Measurements from ENCODE around the gene PREX1. TPM values are rescaled to one million over a fixed set of nuclear protein-coding genes. Genes with fewer than 3 reads are reported as not detected.

The PREX1 gene
- total and polyA plus RNA-seq, 8 donors = 5.2 to 25.2 (median 16.6) TPM

DNA sequence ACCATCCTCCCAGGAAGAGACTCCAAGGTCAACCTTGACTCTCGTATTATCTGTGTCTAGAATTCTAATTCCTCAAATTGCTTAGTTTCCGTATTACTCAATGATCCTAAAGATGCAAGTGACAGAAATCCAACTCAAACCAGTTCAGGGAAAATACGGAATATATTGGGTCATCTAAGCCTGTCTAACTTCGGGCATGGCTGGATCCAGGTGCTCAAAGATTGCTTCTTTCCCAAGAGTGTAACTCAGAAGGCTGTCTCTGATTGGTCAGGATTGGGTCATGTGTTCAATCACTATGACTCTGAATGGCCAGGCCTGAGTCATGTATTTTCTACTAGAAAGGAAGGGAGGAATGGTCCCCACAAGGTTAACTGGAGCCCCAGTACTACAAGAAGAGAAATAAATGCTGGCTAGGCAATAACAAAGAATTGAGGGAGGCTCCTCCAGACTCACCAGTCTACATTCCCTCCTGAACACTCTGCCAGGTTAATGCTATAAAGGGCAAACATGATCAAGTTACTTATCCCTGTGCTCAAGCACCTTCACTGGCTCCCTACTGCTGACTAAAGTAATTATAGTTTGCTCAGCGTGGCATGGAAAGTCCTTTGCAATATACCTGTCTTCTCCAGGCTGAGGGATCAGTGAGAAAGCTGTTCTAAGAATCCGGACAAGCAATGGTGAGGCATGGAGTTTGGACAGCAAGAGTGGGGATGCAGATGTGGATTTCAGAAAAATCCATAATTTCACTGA is 15.4 kb upstream of the PREX1 start:
- intact Hi-C loops (cut with DNase I; ENCODE audit: low total_unique reads) = no loop called here
- Histone ChIP-seq H3K27me3 (no peaks in the 10 kb centered on the region), H3K4me1 (peaks cover 0 to 8% (median 7%) of the 10 kb centered on the region in 4 donors), H3K36me3 (no peaks in the 10 kb centered on the region), H3K4me3 (no peak overlapping the region), H3K9me3 (no peaks in the 10 kb centered on the region), H3K27ac (no peak overlapping the region)
- WGBS, 5 donors = 83 to 94% (median 88%) methylated on average over 6 of the region's 6 CpGs
- no peak for DNase-seq
- TF ChIP-seq POLR2AphosphoS5 (IDR thresholded peaks at IDR 0.05) = no peak
- TF ChIP-seq POLR2A (IDR thresholded peaks at IDR 0.05) = no peak
- TF ChIP-seq, protein P1, sequence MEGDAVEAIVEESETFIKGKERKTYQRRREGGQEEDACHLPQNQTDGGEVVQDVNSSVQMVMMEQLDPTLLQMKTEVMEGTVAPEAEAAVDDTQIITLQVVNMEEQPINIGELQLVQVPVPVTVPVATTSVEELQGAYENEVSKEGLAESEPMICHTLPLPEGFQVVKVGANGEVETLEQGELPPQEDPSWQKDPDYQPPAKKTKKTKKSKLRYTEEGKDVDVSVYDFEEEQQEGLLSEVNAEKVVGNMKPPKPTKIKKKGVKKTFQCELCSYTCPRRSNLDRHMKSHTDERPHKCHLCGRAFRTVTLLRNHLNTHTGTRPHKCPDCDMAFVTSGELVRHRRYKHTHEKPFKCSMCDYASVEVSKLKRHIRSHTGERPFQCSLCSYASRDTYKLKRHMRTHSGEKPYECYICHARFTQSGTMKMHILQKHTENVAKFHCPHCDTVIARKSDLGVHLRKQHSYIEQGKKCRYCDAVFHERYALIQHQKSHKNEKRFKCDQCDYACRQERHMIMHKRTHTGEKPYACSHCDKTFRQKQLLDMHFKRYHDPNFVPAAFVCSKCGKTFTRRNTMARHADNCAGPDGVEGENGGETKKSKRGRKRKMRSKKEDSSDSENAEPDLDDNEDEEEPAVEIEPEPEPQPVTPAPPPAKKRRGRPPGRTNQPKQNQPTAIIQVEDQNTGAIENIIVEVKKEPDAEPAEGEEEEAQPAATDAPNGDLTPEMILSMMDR (IDR thresholded peaks at IDR 0.05) = no peak
- TF ChIP-seq EP300 (IDR thresholded peaks at IDR 0.05) = no peak

DNA sequence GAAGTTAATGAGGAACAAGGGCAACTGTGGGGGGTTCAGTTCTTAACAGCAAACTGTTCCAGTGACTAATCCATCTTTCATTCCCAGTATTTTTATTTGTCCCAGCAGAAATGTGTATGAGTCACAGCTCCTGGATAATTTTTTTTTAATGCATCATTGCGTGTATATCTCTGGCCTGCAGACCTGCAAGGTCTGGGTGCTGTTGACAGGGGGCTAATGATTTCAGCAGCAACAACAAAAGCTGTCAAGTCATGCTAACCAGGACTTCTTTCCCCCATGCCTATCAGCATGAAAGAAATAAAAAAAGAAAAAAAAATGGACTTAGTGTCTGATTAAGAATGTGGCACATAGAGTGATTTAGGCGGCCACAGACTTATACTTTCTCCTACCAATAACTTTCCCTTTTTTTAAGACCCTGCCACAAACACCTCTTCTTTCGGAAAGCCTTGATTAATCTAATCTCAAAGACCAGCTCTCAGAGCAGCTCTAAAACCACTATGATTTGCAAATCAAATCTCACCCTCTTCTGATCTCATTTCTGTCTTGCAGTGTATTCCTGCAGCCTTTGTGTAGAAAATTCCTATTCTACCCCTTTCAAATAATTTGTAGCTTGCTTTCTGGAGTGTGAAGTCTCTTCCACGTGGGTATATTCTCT is 14.2 kb upstream of the PREX1 start:
- H3K4me1 ChIP-seq = peaks cover 0 to 8% (median 7%) of the 10 kb centered on the region in 4 donors
- no peaks in the 10 kb centered on the region for H3K9me3 ChIP-seq
- no peak for DNase-seq
- H3K36me3 ChIP-seq = no peaks in the 10 kb centered on the region
- H3K4me3 ChIP-seq = no peak overlapping the region
- H3K27ac ChIP-seq = no peak overlapping the region
- H3K27me3 ChIP-seq = no peaks in the 10 kb centered on the region
- no peak for TF ChIP-seq POLR2AphosphoS5 (IDR thresholded peaks at IDR 0.05)
- no peak for TF ChIP-seq EP300 (IDR thresholded peaks at IDR 0.05)
- no peak for TF ChIP-seq POLR2A (IDR thresholded peaks at IDR 0.05)
- 53 to 65% (median 60%) methylated on average over 4 of the region's 4 CpGs for WGBS, 5 donors
- intact Hi-C loops (cut with DNase I; ENCODE audit: low total_unique reads) = no loop called here

DNA sequence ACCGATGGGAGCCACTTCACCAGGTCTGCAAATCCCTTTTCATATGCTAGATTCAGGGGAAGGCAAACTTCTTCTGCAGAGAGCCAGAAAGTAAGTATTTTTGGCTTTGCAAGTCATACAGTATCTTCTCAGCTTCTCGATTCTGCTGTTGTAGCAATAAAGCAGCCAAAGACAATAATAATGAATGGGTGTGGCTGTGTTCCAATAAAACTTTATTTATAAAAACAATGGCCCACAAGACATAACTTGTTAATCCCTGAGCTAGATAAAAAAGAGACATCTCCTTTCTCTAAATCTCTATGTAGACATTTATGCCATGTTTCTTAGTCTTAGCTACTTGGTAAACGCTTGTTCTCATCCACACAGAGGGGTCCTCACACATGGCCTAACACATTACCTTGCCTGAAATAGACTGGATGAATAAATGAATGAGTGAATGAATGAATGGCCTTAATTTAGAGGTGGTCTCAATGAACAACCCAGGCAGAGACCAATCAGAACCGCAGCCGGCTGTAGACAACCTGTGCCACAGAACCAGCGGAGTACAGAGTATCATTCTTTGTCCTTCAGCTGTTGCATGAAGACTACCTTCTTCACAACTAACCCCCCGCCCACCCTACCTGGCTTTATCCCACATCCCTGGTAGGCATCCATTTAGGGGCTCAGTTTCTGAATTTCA is 13.5 kb upstream of the PREX1 start:
- no peaks in the 10 kb centered on the region for H3K27me3 ChIP-seq
- H3K4me1 ChIP-seq = peaks cover 0 to 1% (median under 1%) of the 10 kb centered on the region in 4 donors
- intact Hi-C loops (cut with DNase I; ENCODE audit: low total_unique reads) = no loop called here
- DNase-seq = no peak
- no peaks in the 10 kb centered on the region for H3K9me3 ChIP-seq
- 71 to 89% (median 86%) methylated on average over 7 of the region's 7 CpGs for WGBS, 5 donors
- no peak overlapping the region for H3K27ac ChIP-seq
- no peaks in the 10 kb centered on the region for H3K36me3 ChIP-seq
- no peak overlapping the region for H3K4me3 ChIP-seq
- TF ChIP-seq, protein P1 (IDR thresholded peaks at IDR 0.05) = no peak
- no peak for TF ChIP-seq EP300 (IDR thresholded peaks at IDR 0.05)
- TF ChIP-seq POLR2A (IDR thresholded peaks at IDR 0.05) = no peak

DNA sequence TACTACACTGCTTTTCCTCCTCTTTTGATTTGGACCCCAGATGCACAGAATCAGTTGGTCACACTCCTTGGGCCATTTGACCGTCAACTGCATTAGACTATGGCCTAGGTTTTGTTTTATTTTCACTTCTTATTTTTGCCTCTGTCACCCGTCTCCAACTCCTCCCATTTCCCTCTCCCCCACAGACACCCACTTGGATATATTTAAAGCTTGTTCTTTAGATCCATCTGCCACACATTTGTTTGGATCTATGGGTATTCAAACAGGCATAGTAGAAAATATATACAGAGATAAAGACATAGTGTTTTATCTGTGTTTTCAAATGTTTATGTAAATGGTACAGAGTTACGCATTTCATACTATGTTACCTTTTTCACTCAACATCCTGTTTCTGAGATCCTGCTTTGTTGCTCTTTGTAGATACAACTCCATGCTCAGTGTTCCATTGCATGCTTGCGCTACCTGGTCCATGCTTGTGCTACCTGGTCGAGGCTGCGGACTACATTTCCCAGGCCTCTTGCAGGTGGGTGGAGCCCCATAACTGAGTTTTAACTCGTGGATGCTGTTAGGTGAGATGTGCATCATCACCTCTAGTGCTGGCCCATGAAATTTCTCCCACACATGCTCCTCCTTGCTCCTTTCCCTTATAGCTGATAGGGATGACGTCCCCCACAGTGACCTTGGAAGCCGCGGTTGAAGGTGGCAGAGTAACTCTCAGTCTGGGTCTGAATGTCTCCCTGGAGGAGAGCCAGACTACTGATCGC is 11.5 kb upstream of the PREX1 start:
- intact Hi-C loops (cut with DNase I; ENCODE audit: low total_unique reads) = no loop called here
- Histone ChIP-seq H3K4me1 (peaks cover 0 to 2% (median 0%) of the 10 kb centered on the region in 4 donors), H3K4me3 (no peak overlapping the region), H3K9me3 (no peaks in the 10 kb centered on the region), H3K27ac (no peak overlapping the region), H3K27me3 (no peaks in the 10 kb centered on the region), H3K36me3 (no peaks in the 10 kb centered on the region)
- DNase-seq = no peak
- 65 to 71% (median 69%) methylated on average over 11 of the region's 11 CpGs for WGBS, 5 donors
- TF ChIP-seq EP300 (IDR thresholded peaks at IDR 0.05) (no peak), POLR2AphosphoS5 (IDR thresholded peaks at IDR 0.05) (no peak), POLR2A (IDR thresholded peaks at IDR 0.05) (no peak)
- TF ChIP-seq, protein P1 (IDR thresholded peaks at IDR 0.05) = no peak
